ENCODE data around the gene SLC17A5. TPM values are rescaled to one million over a fixed set of nuclear protein-coding genes. Genes with fewer than 3 reads are reported as not detected.

The SLC17A5 gene
- total and polyA plus RNA-seq, 9 of the 15 experiments (the other 6 are each of a cell fraction or from before 2014, with no cell fraction given), result 1.3 to 7.2 (median 3.4) TPM

DNA sequence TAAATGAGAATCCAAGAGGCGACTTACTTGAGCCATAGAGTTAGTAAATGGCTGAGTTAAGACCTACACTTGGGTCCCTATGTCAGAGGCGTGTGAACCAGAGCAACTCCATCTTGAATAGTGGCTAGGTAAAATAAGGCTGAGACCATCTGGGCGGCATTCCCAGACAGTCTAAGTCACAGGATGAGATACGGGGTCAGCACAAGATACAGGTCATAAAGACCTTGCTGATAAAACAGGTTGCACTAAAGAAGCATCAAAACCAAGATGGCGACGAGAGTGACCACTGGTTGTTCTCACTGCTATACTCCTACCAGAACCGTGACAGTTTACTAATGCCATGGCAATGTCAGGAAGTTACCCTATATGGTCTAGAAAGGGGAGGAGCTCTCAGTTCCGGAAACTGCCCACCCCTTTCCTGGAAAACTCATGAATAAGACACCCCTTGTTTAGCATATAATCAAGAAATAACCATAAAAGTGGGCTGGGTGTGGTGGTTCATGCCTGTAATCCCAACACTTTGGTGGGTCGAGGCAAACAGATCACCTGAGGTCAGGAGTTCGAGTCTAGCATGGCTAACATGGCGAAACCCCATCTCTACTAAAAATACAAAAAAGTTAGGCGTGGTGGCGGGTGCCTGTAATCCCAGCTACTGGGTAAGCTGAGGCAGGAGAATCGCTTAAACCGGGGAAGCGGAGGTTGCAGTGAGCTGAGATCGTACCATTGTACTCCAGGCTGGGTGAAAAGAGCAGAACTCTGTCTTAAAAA is 89.0 kb downstream of the SLC17A5 start (continued):
- TF ChIP-seq SREBF2 (CRISPR knock-in tag; IDR thresholded peaks at IDR 0.05) (no peak), XRCC5 (IDR thresholded peaks at IDR 0.05; ENCODE audit: low read depth, low read length) (no peak), PHF20 (IDR thresholded peaks at IDR 0.05; ENCODE audit: partially characterized antibody) (no peak), ZNF282 (CRISPR knock-in tag; IDR thresholded peaks at IDR 0.05) (no peak), ZBED1 (IDR thresholded peaks at IDR 0.05) (no peak), FOSL1 (tag; conservative IDR thresholded peaks at IDR 0.05) (peak; percentile 69), ZNF583 (CRISPR knock-in tag; IDR thresholded peaks at IDR 0.05) (peak; percentile 100), SAFB2 (IDR thresholded peaks at IDR 0.05; ENCODE audit: borderline replicate concordance, low read depth, low read length, severe bottlenecking) (no peak), KLF13 (tag; IDR thresholded peaks at IDR 0.05; ENCODE audit: borderline replicate concordance, low read depth) (peak; percentile 100), DPF2 (IDR thresholded peaks at IDR 0.05) (peak; percentile 59), HNRNPL (IDR thresholded peaks at IDR 0.05; ENCODE audit: low read depth, low read length) (no peak), HCFC1 (IDR thresholded peaks at IDR 0.05; ENCODE audit: low read depth, low read length) (0 out of 2 replicates have a peak, but pooled peaks have one; percentile 3), E2F3 (CRISPR knock-in tag; IDR thresholded peaks at IDR 0.05) (peak; percentile 99), ZNF197 (CRISPR knock-in tag; IDR thresholded peaks at IDR 0.05; ENCODE audit: low read depth) (peak; percentile 100), GTF2E2 (tag; IDR thresholded peaks at IDR 0.05) (peak; percentile 91), ZNF239 (CRISPR knock-in tag; IDR thresholded peaks at IDR 0.05) (peak; percentile 98), ZSCAN29 (IDR thresholded peaks at IDR 0.05) (no peak)
- TF ChIP-seq, protein P1, sequence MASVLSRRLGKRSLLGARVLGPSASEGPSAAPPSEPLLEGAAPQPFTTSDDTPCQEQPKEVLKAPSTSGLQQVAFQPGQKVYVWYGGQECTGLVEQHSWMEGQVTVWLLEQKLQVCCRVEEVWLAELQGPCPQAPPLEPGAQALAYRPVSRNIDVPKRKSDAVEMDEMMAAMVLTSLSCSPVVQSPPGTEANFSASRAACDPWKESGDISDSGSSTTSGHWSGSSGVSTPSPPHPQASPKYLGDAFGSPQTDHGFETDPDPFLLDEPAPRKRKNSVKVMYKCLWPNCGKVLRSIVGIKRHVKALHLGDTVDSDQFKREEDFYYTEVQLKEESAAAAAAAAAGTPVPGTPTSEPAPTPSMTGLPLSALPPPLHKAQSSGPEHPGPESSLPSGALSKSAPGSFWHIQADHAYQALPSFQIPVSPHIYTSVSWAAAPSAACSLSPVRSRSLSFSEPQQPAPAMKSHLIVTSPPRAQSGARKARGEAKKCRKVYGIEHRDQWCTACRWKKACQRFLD (CRISPR knock-in tag; IDR thresholded peaks at IDR 0.05), result peak; percentile 100
- TF ChIP-seq, protein P2, sequence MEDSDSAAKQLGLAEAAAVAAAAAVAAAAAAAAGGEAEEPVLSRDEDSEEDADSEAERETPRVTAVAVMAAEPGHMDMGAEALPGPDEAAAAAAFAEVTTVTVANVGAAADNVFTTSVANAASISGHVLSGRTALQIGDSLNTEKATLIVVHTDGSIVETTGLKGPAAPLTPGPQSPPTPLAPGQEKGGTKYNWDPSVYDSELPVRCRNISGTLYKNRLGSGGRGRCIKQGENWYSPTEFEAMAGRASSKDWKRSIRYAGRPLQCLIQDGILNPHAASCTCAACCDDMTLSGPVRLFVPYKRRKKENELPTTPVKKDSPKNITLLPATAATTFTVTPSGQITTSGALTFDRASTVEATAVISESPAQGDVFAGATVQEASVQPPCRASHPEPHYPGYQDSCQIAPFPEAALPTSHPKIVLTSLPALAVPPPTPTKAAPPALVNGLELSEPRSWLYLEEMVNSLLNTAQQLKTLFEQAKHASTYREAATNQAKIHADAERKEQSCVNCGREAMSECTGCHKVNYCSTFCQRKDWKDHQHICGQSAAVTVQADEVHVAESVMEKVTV (CRISPR knock-in tag; IDR thresholded peaks at IDR 0.05), result peak; percentile 92
- TF ChIP-seq, protein P3, sequence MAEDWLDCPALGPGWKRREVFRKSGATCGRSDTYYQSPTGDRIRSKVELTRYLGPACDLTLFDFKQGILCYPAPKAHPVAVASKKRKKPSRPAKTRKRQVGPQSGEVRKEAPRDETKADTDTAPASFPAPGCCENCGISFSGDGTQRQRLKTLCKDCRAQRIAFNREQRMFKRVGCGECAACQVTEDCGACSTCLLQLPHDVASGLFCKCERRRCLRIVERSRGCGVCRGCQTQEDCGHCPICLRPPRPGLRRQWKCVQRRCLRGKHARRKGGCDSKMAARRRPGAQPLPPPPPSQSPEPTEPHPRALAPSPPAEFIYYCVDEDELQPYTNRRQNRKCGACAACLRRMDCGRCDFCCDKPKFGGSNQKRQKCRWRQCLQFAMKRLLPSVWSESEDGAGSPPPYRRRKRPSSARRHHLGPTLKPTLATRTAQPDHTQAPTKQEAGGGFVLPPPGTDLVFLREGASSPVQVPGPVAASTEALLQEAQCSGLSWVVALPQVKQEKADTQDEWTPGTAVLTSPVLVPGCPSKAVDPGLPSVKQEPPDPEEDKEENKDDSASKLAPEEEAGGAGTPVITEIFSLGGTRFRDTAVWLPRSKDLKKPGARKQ (CRISPR knock-in tag; IDR thresholded peaks at IDR 0.05), result peak; percentile 99
- TF ChIP-seq, protein P4, sequence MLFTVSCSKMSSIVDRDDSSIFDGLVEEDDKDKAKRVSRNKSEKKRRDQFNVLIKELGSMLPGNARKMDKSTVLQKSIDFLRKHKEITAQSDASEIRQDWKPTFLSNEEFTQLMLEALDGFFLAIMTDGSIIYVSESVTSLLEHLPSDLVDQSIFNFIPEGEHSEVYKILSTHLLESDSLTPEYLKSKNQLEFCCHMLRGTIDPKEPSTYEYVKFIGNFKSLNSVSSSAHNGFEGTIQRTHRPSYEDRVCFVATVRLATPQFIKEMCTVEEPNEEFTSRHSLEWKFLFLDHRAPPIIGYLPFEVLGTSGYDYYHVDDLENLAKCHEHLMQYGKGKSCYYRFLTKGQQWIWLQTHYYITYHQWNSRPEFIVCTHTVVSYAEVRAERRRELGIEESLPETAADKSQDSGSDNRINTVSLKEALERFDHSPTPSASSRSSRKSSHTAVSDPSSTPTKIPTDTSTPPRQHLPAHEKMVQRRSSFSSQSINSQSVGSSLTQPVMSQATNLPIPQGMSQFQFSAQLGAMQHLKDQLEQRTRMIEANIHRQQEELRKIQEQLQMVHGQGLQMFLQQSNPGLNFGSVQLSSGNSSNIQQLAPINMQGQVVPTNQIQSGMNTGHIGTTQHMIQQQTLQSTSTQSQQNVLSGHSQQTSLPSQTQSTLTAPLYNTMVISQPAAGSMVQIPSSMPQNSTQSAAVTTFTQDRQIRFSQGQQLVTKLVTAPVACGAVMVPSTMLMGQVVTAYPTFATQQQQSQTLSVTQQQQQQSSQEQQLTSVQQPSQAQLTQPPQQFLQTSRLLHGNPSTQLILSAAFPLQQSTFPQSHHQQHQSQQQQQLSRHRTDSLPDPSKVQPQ (CRISPR knock-in tag; IDR thresholded peaks at IDR 0.05; ENCODE audit: borderline replicate concordance), result peak; percentile 96

All from K562 (cell line).